ENCODE data around the gene LRP8. TPM values are rescaled to one million over a fixed set of nuclear protein-coding genes. Genes with fewer than 3 reads are reported as not detected.

Gene LRP8
- total and polyA plus RNA-seq, 2 experiments from 2014 or later: 27.8 to 71.1 TPM

DNA sequence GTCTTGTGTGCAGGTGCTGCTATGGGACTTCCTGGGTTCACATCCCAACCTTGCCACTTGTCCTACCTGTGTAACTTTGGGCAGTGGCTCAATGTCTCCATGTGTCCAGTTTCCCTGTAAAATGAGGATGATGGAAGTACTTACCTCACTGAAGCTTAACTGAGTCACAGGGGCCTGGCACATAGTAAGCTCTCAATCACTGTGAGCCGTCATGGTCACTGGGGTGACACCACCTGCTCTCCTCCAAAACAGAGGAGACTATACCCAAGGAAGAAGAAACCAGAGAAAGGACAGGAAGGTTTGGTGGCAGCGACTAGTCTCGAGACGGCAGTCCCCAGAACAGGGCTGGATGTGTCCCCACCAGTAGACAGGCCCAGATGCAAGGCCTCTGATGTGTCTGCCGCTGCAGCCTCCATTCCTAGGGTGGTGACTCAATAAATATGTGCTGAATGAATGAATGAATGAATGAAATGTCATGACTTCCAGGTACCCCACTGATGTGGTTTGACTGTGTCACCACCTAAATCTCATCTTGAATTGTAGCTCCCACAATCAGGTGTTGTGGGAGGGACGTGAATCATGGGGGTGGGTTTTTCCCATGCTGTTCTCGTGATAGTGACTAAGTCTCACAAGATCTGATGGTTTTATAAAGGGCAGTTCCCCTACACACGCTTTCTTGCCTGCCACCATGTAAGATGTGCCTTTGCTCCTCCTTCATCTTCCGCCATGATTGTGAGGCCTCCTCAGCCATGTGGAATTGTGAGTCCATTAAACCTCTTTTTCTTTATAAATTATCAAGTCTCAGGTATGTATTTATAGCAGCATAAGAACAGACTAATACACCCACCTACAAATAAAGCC, 13.0 kb upstream of the LRP8 start:
- Mint-ChIP-seq H3K4me3 (no peak overlapping the region), H3K27ac (no peak overlapping the region), H3K27me3 (ENCODE audit: insufficient read depth, low read depth, poor library complexity) (peaks cover 19% of the 10 kb centered on the region), H3K4me1 (peaks cover 7% of the 10 kb centered on the region), H3K36me3 (ENCODE audit: low read depth) (peaks cover 10% of the 10 kb centered on the region), H3K9me3 (peaks cover 5% of the 10 kb centered on the region; the same call in 2 of the 3 replicates)
- no peak for TF ChIP-seq CREB1 (CRISPR knock-in tag; IDR thresholded peaks at IDR 0.05; ENCODE audit: low read depth)
- TF ChIP-seq JUNB (IDR thresholded peaks at IDR 0.05; ENCODE audit: unreplicated experiment): no peak
- TF ChIP-seq, protein P1, sequence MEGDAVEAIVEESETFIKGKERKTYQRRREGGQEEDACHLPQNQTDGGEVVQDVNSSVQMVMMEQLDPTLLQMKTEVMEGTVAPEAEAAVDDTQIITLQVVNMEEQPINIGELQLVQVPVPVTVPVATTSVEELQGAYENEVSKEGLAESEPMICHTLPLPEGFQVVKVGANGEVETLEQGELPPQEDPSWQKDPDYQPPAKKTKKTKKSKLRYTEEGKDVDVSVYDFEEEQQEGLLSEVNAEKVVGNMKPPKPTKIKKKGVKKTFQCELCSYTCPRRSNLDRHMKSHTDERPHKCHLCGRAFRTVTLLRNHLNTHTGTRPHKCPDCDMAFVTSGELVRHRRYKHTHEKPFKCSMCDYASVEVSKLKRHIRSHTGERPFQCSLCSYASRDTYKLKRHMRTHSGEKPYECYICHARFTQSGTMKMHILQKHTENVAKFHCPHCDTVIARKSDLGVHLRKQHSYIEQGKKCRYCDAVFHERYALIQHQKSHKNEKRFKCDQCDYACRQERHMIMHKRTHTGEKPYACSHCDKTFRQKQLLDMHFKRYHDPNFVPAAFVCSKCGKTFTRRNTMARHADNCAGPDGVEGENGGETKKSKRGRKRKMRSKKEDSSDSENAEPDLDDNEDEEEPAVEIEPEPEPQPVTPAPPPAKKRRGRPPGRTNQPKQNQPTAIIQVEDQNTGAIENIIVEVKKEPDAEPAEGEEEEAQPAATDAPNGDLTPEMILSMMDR (conservative IDR thresholded peaks at IDR 0.05; ENCODE audit: low read depth in 2 of 2): no peak
- no peak for TF ChIP-seq EZH2 (IDR thresholded peaks at IDR 0.05; ENCODE audit: low read depth, unreplicated experiment)
- TF ChIP-seq, protein P2, sequence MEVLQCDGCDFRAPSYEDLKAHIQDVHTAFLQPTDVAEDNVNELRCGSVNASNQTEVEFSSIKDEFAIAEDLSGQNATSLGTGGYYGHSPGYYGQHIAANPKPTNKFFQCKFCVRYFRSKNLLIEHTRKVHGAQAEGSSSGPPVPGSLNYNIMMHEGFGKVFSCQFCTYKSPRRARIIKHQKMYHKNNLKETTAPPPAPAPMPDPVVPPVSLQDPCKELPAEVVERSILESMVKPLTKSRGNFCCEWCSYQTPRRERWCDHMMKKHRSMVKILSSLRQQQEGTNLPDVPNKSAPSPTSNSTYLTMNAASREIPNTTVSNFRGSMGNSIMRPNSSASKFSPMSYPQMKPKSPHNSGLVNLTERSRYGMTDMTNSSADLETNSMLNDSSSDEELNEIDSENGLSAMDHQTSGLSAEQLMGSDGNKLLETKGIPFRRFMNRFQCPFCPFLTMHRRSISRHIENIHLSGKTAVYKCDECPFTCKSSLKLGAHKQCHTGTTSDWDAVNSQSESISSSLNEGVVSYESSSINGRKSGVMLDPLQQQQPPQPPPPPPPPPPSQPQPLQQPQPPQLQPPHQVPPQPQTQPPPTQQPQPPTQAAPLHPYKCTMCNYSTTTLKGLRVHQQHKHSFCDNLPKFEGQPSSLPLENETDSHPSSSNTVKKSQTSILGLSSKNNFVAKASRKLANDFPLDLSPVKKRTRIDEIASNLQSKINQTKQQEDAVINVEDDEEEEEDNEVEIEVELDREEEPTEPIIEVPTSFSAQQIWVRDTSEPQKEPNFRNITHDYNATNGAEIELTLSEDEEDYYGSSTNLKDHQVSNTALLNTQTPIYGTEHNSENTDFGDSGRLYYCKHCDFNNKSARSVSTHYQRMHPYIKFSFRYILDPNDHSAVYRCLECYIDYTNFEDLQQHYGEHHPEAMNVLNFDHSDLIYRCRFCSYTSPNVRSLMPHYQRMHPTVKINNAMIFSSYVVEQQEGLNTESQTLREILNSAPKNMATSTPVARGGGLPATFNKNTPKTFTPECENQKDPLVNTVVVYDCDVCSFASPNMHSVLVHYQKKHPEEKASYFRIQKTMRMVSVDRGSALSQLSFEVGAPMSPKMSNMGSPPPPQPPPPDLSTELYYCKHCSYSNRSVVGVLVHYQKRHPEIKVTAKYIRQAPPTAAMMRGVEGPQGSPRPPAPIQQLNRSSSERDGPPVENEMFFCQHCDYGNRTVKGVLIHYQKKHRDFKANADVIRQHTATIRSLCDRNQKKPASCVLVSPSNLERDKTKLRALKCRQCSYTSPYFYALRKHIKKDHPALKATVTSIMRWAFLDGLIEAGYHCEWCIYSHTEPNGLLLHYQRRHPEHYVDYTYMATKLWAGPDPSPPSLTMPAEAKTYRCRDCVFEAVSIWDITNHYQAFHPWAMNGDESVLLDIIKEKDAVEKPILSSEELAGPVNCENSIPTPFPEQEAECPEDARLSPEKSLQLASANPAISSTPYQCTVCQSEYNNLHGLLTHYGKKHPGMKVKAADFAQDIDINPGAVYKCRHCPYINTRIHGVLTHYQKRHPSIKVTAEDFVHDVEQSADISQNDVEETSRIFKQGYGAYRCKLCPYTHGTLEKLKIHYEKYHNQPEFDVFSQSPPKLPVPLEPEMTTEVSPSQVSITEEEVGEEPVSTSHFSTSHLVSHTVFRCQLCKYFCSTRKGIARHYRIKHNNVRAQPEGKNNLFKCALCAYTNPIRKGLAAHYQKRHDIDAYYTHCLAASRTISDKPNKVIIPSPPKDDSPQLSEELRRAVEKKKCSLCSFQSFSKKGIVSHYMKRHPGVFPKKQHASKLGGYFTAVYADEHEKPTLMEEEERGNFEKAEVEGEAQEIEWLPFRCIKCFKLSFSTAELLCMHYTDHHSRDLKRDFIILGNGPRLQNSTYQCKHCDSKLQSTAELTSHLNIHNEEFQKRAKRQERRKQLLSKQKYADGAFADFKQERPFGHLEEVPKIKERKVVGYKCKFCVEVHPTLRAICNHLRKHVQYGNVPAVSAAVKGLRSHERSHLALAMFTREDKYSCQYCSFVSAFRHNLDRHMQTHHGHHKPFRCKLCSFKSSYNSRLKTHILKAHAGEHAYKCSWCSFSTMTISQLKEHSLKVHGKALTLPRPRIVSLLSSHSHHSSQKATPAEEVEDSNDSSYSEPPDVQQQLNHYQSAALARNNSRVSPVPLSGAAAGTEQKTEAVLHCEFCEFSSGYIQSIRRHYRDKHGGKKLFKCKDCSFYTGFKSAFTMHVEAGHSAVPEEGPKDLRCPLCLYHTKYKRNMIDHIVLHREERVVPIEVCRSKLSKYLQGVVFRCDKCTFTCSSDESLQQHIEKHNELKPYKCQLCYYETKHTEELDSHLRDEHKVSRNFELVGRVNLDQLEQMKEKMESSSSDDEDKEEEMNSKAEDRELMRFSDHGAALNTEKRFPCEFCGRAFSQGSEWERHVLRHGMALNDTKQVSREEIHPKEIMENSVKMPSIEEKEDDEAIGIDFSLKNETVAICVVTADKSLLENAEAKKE (CRISPR knock-in tag; IDR thresholded peaks at IDR 0.05): no peak
- TF ChIP-seq, protein P3, sequence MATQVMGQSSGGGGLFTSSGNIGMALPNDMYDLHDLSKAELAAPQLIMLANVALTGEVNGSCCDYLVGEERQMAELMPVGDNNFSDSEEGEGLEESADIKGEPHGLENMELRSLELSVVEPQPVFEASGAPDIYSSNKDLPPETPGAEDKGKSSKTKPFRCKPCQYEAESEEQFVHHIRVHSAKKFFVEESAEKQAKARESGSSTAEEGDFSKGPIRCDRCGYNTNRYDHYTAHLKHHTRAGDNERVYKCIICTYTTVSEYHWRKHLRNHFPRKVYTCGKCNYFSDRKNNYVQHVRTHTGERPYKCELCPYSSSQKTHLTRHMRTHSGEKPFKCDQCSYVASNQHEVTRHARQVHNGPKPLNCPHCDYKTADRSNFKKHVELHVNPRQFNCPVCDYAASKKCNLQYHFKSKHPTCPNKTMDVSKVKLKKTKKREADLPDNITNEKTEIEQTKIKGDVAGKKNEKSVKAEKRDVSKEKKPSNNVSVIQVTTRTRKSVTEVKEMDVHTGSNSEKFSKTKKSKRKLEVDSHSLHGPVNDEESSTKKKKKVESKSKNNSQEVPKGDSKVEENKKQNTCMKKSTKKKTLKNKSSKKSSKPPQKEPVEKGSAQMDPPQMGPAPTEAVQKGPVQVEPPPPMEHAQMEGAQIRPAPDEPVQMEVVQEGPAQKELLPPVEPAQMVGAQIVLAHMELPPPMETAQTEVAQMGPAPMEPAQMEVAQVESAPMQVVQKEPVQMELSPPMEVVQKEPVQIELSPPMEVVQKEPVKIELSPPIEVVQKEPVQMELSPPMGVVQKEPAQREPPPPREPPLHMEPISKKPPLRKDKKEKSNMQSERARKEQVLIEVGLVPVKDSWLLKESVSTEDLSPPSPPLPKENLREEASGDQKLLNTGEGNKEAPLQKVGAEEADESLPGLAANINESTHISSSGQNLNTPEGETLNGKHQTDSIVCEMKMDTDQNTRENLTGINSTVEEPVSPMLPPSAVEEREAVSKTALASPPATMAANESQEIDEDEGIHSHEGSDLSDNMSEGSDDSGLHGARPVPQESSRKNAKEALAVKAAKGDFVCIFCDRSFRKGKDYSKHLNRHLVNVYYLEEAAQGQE (IDR thresholded peaks at IDR 0.05; ENCODE audit: unreplicated experiment): no peak
- no peak for TF ChIP-seq POLR2AphosphoS5 (IDR thresholded peaks at IDR 0.05; ENCODE audit: low read depth)
- TF ChIP-seq, protein P4, sequence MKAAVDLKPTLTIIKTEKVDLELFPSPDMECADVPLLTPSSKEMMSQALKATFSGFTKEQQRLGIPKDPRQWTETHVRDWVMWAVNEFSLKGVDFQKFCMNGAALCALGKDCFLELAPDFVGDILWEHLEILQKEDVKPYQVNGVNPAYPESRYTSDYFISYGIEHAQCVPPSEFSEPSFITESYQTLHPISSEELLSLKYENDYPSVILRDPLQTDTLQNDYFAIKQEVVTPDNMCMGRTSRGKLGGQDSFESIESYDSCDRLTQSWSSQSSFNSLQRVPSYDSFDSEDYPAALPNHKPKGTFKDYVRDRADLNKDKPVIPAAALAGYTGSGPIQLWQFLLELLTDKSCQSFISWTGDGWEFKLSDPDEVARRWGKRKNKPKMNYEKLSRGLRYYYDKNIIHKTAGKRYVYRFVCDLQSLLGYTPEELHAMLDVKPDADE (IDR thresholded peaks at IDR 0.05): no peak
- TF ChIP-seq EZH2phosphoT487 (IDR thresholded peaks at IDR 0.05; ENCODE audit: unreplicated experiment): no peak
- no peak for TF ChIP-seq ZNF114 (CRISPR knock-in tag; IDR thresholded peaks at IDR 0.05)
- no peaks in the 10 kb centered on the region for H3K4me1 ChIP-seq (ENCODE audit: insufficient read depth)
- H3K27me3 ChIP-seq (ENCODE audit: insufficient read depth): no peaks in the 10 kb centered on the region
- no peak overlapping the region for H3K27ac ChIP-seq (ENCODE audit: low read depth)
- no peak overlapping the region for H3K4me3 ChIP-seq
- no peaks in the 10 kb centered on the region for H3F3A ChIP-seq (replicated peaks; ENCODE audit: low read depth)
- no peak overlapping the region for H2AFZ ChIP-seq
- ATAC-seq (no peak), DNase-seq (ENCODE audit: low spot score) (no peak)
- no peaks in the 10 kb centered on the region for H4K20me1 ChIP-seq (replicated peaks; ENCODE audit: insufficient read depth)
- no peaks in the 10 kb centered on the region for H3K36me3 ChIP-seq (ENCODE audit: insufficient read depth)
- no peak overlapping the region for H3K4me2 ChIP-seq
- H3K9me2 ChIP-seq (ENCODE audit: insufficient read depth): no peaks in the 10 kb centered on the region
- H3K79me2 ChIP-seq (replicated peaks; ENCODE audit: insufficient read depth): no peaks in the 10 kb centered on the region
